GM19099 (cell line): ENCODE measurements around the gene LGALS4.

Experiments used
- POLR2A ChIP-seq: IDR thresholded peaks from 3 replicates; pipeline ENCODE4 v1.6.1; 2011; ENCODE audit warnings: low read depth; ENCODE audit not compliant: insufficient read length; ENCODE audit errors: extremely low read depth

Gene LGALS4

DNA sequence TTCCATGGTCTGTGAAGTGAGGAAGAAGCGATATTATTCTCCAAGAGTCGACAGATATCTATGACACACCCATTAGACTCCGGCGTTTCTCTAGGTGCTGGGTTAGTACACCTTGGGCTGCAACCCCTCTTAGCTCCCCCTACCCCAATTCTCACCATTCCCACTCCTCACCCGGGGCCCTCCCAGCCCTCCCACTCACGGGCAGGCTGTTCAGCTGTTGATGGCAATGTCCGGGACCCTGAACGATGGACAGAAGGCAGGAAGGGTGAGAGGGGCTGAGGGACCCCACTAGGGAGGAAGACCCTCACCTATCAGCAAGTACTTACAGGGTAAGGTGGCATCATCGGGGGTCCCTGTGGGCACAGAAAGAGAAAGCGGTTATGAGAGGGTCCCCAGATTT, 9.2 kb downstream of the LGALS4 start:
- TF ChIP-seq POLR2A: no peak

DNA sequence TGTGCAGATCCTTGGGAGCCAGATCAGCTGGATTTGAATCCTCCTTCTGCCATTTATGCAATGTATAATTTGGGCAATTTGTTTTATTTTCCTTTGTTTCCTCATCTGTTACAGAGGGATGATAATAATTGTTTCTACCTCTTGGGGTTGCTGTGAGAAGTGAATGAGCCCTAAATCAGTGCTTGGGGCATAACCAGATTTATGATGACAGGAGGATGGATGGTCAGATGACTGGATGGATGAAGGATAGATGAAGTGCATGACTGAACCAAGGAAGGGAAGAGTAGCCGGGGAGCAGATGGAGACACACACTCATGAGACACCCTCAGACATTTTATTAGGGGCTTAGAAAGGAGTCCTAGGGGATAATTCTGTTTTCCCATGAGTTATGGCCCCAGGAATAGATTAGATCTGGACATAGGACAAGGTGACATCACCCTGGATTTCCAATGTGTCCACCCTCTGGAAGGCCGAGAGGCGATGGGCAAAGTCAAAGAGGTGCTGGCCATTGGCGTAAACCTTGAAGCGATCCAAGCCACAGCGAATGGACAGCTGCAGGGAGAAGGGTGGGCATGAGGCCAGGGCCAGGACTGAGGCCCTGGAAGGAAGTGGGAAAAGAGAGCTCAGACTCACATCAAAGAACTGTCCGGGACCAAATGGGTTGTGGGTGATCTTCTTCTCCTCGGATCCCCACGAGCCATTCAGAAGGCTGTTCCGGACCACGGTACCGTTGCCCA, 11.2 kb downstream of the LGALS4 start:
- no peak for TF ChIP-seq POLR2A

- no peak for TF ChIP-seq POLR2A
Measured at GRCh38 chr19:38800577-38801347, 12.0 kb downstream of the LGALS4 start.

DNA sequence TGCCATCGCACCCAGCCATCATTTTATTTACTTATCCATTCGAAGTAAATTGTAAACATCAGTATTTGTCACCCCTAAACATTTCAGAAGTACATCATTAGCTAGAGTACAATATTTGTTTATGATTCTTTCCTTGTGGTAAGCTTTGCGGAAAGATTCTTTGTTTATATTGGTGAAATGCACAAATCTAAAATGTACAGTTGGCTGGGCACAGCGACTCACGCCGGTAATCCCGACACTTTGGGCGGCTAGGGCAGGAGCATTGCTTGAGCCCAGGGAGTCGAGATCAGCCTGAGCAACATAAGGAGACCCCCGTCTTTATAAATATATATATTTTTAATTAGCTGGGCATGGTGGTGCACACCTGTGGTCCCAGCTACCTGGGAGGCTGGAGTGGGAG, 13.6 kb downstream of the LGALS4 start:
- no peak for TF ChIP-seq POLR2A

GRCh38 chr19:38796154-38796553, 16.6 kb downstream of the LGALS4 start:
- TF ChIP-seq POLR2A: no peak

DNA sequence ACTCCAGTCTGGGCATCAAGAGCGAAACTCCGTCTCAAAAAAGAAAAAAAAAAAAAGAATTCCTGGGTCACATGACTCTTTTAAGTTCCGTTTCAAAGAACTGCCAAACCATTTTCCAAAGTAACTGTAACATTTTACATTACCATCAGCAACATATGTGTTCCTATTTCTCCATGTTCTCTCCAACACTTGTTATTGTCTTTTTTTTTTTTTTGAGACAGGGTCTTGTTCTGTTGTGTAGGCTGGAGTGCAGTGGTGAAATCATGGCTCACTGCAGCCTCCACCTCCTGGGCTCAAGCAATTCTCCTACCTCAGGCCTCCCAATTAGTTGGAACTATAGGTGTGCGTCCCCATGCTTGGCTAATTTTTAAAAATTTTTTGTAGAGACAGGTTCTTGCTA, 17.2 kb downstream of the LGALS4 start:
- TF ChIP-seq POLR2A: no peak

DNA sequence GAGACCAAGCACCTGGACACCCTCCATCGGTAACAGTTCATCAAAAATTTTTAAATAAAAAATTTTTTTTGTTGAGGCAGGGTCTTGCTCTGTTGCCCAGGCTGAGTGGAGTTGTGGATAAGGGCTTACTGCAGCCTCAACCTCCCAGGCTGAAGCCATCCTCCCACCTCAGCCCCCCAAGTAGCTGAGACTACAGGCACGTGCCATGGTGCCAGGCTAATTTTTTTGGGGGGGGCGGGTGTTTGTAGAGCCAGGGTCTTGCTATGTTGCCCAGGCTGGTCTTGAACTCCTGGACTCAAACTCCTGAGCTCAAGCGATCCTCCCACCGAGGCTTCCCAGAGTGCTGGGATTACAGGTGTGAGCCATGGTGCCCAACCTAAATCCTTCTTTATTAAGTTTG, 19.1 kb downstream of the LGALS4 start:
- TF ChIP-seq POLR2A: no peak

- TF ChIP-seq POLR2A: no peak
Measured at GRCh38 chr19:38793177-38793576, 19.6 kb downstream of the LGALS4 start.

DNA sequence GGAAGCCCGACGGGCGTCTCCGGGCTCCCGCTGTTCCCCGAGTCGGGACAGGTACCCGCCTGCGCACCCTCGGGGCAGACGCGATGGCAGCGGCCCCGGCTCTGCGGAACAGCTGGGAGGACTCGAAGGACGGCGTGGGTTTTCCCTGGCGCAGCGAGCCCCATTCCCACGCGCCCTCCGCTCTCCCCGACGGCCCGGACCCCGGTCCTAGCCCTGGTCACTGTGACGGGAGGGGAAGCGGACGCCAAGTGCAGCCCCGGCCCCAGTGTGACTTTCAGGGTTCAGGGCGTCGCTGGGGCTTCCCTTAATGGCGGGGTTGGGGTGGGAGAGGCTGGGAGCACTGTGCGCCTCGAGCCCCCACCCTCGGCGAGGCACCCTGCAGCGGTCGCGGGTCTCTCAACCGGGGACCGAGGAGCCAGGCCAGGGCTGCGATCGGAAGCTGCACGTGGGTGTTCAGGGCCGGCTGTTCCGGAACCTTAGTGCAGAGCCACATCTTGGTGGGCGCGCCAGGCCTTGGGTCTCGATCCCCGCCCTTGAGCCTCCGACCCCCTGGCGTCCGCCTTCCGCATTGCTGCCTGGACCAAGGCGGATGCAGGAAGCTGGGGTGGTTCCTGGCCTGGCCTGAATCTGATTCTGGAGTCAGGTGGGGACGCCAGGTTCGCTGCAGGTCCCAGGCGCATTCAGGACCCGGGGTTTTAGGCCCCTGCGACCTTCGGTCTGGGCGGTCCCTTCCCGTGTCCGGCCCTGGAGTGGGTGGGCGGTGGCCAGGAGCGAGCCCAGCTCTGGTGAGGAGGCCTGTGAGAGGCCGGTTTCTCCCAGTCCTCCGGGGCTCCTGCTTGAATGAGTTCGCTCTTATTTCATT, 20.3 kb downstream of the LGALS4 start:
- no peak for TF ChIP-seq POLR2A

DNA sequence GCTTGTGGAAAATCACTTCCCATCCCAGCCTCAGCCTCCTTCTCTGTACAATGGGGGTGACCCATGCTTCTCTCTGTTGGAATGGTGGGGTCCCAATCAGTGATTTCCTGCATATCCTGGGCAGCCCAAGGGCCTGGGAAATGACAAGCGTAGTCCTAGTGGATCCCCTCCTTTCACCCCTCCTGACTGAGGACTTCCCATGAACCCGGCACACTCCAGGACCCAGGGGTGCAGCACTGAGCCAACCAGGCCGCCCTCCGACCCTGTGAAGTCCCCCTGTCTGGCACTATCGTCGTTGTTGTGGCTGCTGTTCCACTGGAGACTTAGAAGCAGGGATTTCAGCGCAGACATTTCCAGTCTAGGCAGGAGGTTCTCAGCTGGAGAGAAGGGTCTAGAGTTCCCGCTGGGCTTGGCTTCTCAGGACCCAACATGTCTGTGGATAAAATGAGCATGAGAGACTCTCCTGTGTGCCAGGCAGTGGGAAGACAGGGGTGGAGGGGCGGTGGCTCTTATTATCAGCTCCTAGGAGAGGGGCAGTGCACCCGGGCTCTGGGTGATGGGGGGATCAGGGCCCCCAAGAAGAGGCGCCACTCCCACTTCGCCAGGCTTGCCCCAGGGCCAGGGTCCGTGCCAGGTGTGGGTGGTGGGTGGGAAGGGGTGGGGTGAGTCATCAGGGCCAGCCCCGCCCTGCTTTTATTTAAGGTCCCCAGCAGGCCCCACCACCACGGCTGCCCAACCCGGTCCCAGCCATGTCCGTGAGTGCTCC, 24.1 kb downstream of the LGALS4 start, which contains the start of gene LGALS7B:
TSS of gene LGALS7B (plus strand) at position 723 of the 766 bp plus-strand sequence. CDS start at position 750, 27 bp downstream.
- TF ChIP-seq POLR2A: no peak

GRCh38 chr19:38786572-38787265, 26.0 kb downstream of the LGALS4 start:
- TF ChIP-seq POLR2A: no peak

GRCh38 chr19:38785187-38785699, 27.5 kb downstream of the LGALS4 start:
- TF ChIP-seq POLR2A: no peak

DNA sequence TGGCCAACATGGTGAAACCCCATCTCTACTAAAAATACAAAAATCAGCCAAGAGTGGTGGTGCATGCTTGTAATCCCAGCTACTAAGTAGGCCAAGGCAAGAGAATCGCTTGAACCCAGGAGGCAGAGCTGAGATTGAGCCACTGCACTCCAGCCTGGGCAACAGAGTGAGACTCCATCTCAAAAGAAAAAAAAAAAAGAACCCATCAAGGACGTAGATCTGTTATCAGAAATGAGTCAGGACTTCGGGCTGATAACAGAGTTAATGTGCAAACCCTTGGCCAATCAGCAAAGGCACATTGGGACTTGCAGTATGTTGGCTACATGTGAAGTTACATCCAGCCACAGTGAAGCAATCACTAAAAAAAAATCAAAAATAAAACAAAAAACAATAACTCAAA, 28.5 kb downstream of the LGALS4 start:
- no peak for TF ChIP-seq POLR2A

DNA sequence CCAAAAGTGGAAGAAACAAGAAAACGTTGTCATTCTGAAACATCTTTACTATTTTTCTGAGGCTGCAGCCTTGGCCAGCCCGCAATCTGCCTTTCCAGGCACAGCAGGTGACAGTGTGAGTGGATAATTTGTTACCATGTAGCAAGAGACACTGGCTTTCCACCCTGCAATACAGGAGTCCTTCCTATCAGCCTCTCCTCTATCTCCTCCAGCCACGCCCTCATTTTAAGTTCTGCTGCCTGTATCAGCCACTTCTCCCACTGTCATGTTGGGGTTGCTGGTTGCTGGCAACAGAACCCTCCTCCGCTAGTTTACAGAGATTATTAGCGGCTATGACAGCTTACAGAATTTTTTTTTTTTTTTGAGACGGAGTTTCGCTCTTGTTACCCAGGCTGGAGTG, 31.7 kb downstream of the LGALS4 start:
- no peak for TF ChIP-seq POLR2A
